ENCODE measurements around the gene RCBTB1.
"Not testable (repeated sequence)": the region's sequence is repeated elsewhere in the genome, so short reads cannot be mapped to it uniquely, and the experiment has no call there.

The RCBTB1 gene

DNA sequence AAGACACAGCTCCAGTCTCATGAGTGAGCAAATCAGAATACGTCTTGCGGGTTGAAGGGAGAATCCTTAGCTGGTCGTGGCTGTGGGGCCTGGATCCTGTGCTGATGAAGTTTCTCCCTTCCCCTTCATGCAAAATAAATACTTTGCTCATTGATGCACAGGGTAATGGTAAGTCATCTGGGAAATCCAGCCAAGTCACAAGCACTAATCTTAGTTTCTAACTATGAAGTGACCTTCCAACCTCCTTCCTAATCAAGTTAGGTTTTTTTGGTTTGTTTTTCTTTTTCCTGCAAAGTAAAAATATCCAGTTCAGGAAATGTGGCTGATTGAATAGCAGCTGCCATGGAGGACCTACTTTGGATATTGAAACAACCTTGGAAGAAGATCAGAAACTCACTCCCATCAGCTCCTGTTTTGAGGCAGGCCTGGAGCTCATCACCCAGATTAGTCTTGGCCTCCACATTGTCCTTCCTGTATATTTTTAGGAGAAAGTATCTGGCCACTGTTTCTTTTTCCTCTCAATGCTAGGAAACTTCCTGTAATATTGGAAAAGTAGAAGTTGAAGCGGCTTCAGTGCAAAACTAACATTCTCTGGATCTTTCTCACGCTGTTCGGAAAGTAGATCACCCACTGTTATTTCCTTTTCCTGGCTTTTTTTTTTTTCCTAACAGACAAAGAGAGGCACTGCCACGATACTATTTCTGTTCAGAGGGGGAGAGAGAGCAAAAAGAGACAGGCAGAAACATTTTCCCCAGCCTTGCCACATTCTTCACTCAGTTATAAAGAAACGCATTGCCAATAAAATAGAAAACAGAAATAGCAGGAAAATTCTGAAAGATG is 30.7 kb upstream of the RCBTB1 start:
- no peaks in the 10 kb centered on the region for H4K20me1 ChIP-seq (ENCODE audit: insufficient read depth, low read length)
- no peak overlapping the region for H2AFZ ChIP-seq (ENCODE audit: low read depth, low read length)
- no peaks in the 10 kb centered on the region for H3K79me2 ChIP-seq (ENCODE audit: low read length)
- TF ChIP-seq EZH2phosphoT487 (IDR thresholded peaks at IDR 0.05; ENCODE audit: low read depth): no peak
- TF ChIP-seq, protein P1, sequence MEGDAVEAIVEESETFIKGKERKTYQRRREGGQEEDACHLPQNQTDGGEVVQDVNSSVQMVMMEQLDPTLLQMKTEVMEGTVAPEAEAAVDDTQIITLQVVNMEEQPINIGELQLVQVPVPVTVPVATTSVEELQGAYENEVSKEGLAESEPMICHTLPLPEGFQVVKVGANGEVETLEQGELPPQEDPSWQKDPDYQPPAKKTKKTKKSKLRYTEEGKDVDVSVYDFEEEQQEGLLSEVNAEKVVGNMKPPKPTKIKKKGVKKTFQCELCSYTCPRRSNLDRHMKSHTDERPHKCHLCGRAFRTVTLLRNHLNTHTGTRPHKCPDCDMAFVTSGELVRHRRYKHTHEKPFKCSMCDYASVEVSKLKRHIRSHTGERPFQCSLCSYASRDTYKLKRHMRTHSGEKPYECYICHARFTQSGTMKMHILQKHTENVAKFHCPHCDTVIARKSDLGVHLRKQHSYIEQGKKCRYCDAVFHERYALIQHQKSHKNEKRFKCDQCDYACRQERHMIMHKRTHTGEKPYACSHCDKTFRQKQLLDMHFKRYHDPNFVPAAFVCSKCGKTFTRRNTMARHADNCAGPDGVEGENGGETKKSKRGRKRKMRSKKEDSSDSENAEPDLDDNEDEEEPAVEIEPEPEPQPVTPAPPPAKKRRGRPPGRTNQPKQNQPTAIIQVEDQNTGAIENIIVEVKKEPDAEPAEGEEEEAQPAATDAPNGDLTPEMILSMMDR (IDR thresholded peaks at IDR 0.05; ENCODE audit: low read depth, low read length): no peak
- no peak overlapping the region for H3K4me3 ChIP-seq (ENCODE audit: low read length)
- H3K4me2 ChIP-seq (ENCODE audit: low read length): no peak overlapping the region
- no peaks in the 10 kb centered on the region for H3K36me3 ChIP-seq (replicated peaks; ENCODE audit: low read depth, low read length)
- no peak overlapping the region for H3K9ac ChIP-seq (ENCODE audit: low read length)
- H3K27me3 ChIP-seq (ENCODE audit: low read depth, low read length): no peaks in the 10 kb centered on the region
- H3K9me3 ChIP-seq (ENCODE audit: insufficient read depth, low read length): no peaks in the 10 kb centered on the region
- no peak overlapping the region for H3K27ac ChIP-seq (ENCODE audit: low read length)
- H3K4me1 ChIP-seq (ENCODE audit: low read length): no peaks in the 10 kb centered on the region; the same call in 1 of the 2 replicates

DNA sequence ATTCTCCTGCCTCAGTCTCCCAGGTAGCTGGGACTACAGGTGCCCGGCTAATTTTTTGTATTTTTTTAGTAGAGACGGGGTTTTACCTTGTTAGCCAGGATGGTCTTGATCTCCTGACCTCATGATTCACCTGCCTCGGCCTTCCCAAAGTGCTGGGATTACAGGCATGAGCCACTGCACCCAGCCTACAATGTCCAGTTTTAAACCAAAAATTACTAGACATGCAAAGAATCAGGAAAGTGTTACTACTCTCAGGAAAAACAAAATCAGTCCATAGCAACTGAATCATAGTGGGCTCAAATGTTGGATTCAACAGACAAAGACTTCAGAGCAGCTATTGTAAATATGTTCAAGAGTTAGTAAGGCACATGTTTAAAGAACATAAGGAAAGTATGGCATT is 26.7 kb upstream of the RCBTB1 start:
- H3K4me1 ChIP-seq (ENCODE audit: low read length); H3K9ac ChIP-seq (ENCODE audit: low read length); H3K4me3 ChIP-seq (ENCODE audit: low read length); H2AFZ ChIP-seq (ENCODE audit: low read depth, low read length); H3K27ac ChIP-seq (ENCODE audit: low read length); H3K36me3 ChIP-seq (replicated peaks; ENCODE audit: low read depth, low read length); H3K4me2 ChIP-seq (ENCODE audit: low read length); H3K79me2 ChIP-seq (ENCODE audit: low read length); H3K27me3 ChIP-seq (ENCODE audit: low read depth, low read length); H4K20me1 ChIP-seq (ENCODE audit: insufficient read depth, low read length); H3K9me3 ChIP-seq (ENCODE audit: insufficient read depth, low read length): not testable (repeated sequence)

DNA sequence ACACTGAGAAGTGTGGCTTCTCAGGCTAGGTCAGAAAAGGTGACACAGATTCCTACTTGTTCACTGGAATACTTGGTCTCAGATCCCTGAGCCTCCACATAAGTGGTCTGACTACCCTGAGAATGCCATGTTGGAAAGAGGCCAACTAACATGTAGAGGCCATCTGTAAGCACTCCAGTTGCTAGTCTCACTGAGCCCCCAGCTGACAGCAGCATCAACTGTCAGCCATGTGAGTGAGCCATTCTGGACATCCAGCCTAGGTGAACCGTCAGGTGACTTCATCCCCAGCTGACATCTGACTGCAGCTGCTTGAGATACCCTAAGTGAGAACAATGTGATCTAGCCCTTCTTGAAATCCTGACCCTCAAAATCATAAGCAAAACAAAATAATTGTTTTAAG is 24.8 kb upstream of the RCBTB1 start:
- Histone ChIP-seq H3K9ac (ENCODE audit: low read length) (no peak overlapping the region), H3K27me3 (ENCODE audit: low read depth, low read length) (no peaks in the 10 kb centered on the region), H3K27ac (ENCODE audit: low read length) (no peak overlapping the region), H3K79me2 (ENCODE audit: low read length) (no peaks in the 10 kb centered on the region), H4K20me1 (ENCODE audit: insufficient read depth, low read length) (no peaks in the 10 kb centered on the region), H3K36me3 (replicated peaks; ENCODE audit: low read depth, low read length) (no peaks in the 10 kb centered on the region), H3K9me3 (ENCODE audit: insufficient read depth, low read length) (no peaks in the 10 kb centered on the region), H3K4me2 (ENCODE audit: low read length) (no peak overlapping the region), H3K4me3 (ENCODE audit: low read length) (no peak overlapping the region), H2AFZ (ENCODE audit: low read depth, low read length) (no peak overlapping the region), H3K4me1 (ENCODE audit: low read length) (peaks cover 6% of the 10 kb centered on the region)
- TF ChIP-seq, protein P1 (IDR thresholded peaks at IDR 0.05; ENCODE audit: low read depth, low read length): no peak
- no peak for TF ChIP-seq EZH2phosphoT487 (IDR thresholded peaks at IDR 0.05; ENCODE audit: low read depth)

DNA sequence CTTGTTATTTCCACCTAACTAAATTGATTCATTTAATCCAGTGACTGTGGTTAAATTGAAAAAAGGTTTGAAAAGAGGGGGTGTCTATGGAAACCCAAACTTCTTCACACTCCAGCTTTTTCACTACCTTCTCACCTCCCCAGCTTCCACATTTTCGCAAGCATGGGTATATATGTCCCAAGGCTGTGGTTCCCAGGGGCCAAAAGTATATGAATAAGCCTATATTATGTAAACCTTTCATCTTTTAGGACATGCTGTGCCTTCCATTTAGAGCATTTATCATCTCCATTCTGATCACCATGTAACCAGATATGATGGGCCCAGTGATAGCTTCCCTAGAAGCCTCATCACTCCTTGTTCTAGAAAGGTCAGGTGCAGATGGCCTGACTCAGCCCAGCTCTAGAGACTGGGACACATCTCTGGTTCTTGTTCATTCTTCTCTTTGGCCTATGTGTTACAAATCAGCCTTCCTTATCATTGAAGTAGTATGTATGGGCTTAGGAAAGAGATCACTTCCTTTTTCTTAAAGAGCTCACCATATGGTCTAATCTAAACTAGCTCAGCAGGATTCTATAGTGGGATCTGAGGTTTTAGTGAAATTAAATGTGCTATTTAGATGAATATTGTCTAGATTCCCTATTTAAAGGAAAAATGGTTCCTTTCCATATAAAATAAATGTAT is 23.4 kb upstream of the RCBTB1 start:
- H3K36me3 ChIP-seq (replicated peaks; ENCODE audit: low read depth, low read length): no peaks in the 10 kb centered on the region
- no peak overlapping the region for H3K9ac ChIP-seq (ENCODE audit: low read length)
- H3K4me2 ChIP-seq (ENCODE audit: low read length): no peak overlapping the region
- no peak overlapping the region for H3K4me3 ChIP-seq (ENCODE audit: low read length)
- H3K4me1 ChIP-seq (ENCODE audit: low read length): peaks cover 6% of the 10 kb centered on the region
- no peak overlapping the region for H3K27ac ChIP-seq (ENCODE audit: low read length)
- H3K79me2 ChIP-seq (ENCODE audit: low read length): no peaks in the 10 kb centered on the region
- no peaks in the 10 kb centered on the region for H4K20me1 ChIP-seq (ENCODE audit: insufficient read depth, low read length)
- no peaks in the 10 kb centered on the region for H3K27me3 ChIP-seq (ENCODE audit: low read depth, low read length)
- no peaks in the 10 kb centered on the region for H3K9me3 ChIP-seq (ENCODE audit: insufficient read depth, low read length)
- TF ChIP-seq EZH2phosphoT487 (IDR thresholded peaks at IDR 0.05; ENCODE audit: low read depth): no peak
- TF ChIP-seq, protein P1 (IDR thresholded peaks at IDR 0.05; ENCODE audit: low read depth, low read length): no peak
- no peak overlapping the region for H2AFZ ChIP-seq (ENCODE audit: low read depth, low read length)

Data from OCI-LY3 (cell line).